ENCODE data around the gene PCNX3. TPM values are rescaled to one million over a fixed set of nuclear protein-coding genes. Genes with fewer than 3 reads are reported as not detected.

The PCNX3 gene
- total RNA-seq, 3 donors from 2014 or later (not counting 1 experiment from before 2014, with no cell fraction given) = 101 to 105 (median 102) TPM

DNA sequence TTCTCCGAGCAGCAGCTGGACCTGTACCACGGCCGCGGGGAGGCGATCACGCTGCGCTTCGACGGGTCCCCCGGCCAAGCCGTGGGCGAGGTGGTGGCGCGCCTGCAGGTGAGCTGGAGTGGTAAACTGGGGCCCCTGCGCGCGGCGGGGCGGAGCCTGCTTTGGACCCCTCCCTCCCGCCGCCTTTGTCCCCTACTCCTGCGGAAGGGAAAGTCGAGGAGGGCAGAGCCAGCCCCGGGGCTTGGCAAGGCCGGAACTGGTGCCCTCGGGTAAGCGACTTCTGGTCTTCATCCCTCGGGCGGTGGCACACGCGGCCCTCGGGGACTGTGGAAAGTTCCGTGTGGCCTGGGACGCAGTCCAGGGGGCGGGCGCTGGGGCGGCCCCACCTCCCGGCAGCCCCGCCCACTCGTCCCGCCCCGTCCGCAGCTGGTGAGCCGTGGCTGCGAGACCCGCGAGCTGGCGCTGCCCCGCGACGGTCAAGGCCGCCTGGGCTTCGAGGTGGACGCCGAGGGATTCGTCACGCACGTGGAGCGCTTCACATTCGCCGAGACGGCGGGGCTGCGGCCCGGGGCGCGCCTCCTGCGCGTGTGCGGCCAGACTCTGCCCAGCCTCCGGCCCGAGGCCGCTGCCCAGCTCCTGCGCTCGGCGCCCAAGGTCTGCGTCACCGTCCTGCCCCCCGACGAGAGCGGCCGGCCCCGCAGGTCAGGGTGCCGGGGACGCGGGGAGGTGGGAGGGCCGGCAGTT, 31.6 kb downstream of the PCNX3 start:
- peak in 1 of 3 donors; percentile 9 for ATAC-seq
- no peak for DNase-seq
- no peaks in the 10 kb centered on the region for H3K9me3 Mint-ChIP-seq

DNA sequence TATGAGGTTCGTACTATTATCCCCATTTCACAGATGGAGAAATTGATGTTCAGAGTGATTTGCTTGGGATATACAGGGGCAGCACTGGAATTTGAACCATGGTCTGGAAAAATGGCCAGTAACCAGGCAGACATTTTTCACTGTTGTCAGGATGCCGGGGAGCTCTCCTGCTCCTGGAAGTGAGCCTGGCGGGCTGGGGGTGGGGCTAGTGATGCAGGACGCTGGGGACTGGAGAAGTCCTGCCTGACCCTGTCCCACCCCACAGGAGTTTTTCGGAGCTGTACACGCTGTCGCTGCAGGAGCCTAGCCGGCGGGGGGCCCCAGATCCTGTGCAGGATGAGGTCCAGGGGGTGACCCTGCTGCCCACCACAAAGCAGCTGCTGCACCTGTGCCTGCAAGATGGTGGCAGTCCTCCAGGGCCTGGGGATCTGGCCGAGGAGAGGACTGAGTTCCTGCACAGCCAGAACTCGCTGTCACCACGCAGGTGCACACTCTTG, 33.5 kb downstream of the PCNX3 start:
- H3K4me3 ChIP-seq (ENCODE audit: low read length) = no peak overlapping the region
- no peaks in the 10 kb centered on the region for H3K27me3 Mint-ChIP-seq (ENCODE audit: low read depth in 2 of 2)
- peaks cover 53% of the 10 kb centered on the region for H3K4me1 ChIP-seq (ENCODE audit: control insufficient read depth, insufficient read depth, low read length)
- no peak for DNase-seq
- H3K9me3 Mint-ChIP-seq = no peaks in the 10 kb centered on the region
- peaks cover 40 to 57% of the 10 kb centered on the region in 2 donors for H3K4me1 Mint-ChIP-seq
- H3K4me3 Mint-ChIP-seq = no peak overlapping the region
- H3K36me3 ChIP-seq (ENCODE audit: control insufficient read depth, insufficient read depth, low read length) = peaks cover 67% of the 10 kb centered on the region
- no peaks in the 10 kb centered on the region for H3K36me3 Mint-ChIP-seq
- H3K27ac Mint-ChIP-seq = peak overlapping the region in 1 of 2 donors; percentile 99
- H3K27me3 ChIP-seq (ENCODE audit: control insufficient read depth, insufficient read depth, low read length) = no peaks in the 10 kb centered on the region
- ATAC-seq = no peak
- WGBS (ENCODE audit: insufficient coverage) = 94% methylated on average over 12 of the region's 12 CpGs
- no peak overlapping the region for H3K27ac ChIP-seq (ENCODE audit: low read length)
- TF ChIP-seq, protein P1, sequence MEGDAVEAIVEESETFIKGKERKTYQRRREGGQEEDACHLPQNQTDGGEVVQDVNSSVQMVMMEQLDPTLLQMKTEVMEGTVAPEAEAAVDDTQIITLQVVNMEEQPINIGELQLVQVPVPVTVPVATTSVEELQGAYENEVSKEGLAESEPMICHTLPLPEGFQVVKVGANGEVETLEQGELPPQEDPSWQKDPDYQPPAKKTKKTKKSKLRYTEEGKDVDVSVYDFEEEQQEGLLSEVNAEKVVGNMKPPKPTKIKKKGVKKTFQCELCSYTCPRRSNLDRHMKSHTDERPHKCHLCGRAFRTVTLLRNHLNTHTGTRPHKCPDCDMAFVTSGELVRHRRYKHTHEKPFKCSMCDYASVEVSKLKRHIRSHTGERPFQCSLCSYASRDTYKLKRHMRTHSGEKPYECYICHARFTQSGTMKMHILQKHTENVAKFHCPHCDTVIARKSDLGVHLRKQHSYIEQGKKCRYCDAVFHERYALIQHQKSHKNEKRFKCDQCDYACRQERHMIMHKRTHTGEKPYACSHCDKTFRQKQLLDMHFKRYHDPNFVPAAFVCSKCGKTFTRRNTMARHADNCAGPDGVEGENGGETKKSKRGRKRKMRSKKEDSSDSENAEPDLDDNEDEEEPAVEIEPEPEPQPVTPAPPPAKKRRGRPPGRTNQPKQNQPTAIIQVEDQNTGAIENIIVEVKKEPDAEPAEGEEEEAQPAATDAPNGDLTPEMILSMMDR (IDR thresholded peaks at IDR 0.05) = no peak
- intact Hi-C loops (cut with micrococcal nuclease) = no loop called here
- H3K9me3 ChIP-seq (ENCODE audit: control insufficient read depth, insufficient read depth, low read length) = no peaks in the 10 kb centered on the region

More for the DNA sequence above, 31.6 kb downstream of the PCNX3 start:
- WGBS (ENCODE audit: insufficient coverage) = 96% methylated on average over 87 of the region's 87 CpGs
- Histone ChIP-seq H3K4me1 (ENCODE audit: control insufficient read depth, insufficient read depth, low read length) (peaks cover 57% of the 10 kb centered on the region), H3K27ac (ENCODE audit: low read length) (no peak overlapping the region), H3K4me3 (ENCODE audit: low read length) (no peak overlapping the region), H3K27me3 (ENCODE audit: control insufficient read depth, insufficient read depth, low read length) (no peaks in the 10 kb centered on the region), H3K36me3 (ENCODE audit: control insufficient read depth, insufficient read depth, low read length) (peaks cover 82% of the 10 kb centered on the region), H3K9me3 (ENCODE audit: control insufficient read depth, insufficient read depth, low read length) (no peaks in the 10 kb centered on the region)
- no peaks in the 10 kb centered on the region for H3K27me3 Mint-ChIP-seq (ENCODE audit: low read depth in 2 of 2)
- H3K36me3 Mint-ChIP-seq = no peaks in the 10 kb centered on the region
- TF ChIP-seq, protein P1 (IDR thresholded peaks at IDR 0.05) = no peak
- peaks cover 32 to 50% of the 10 kb centered on the region in 2 donors for H3K4me1 Mint-ChIP-seq
- intact Hi-C loops (cut with micrococcal nuclease) = no loop called here
- no peak overlapping the region for H3K4me3 Mint-ChIP-seq
- H3K27ac Mint-ChIP-seq = peak overlapping the region; percentile 65 to 99

DNA sequence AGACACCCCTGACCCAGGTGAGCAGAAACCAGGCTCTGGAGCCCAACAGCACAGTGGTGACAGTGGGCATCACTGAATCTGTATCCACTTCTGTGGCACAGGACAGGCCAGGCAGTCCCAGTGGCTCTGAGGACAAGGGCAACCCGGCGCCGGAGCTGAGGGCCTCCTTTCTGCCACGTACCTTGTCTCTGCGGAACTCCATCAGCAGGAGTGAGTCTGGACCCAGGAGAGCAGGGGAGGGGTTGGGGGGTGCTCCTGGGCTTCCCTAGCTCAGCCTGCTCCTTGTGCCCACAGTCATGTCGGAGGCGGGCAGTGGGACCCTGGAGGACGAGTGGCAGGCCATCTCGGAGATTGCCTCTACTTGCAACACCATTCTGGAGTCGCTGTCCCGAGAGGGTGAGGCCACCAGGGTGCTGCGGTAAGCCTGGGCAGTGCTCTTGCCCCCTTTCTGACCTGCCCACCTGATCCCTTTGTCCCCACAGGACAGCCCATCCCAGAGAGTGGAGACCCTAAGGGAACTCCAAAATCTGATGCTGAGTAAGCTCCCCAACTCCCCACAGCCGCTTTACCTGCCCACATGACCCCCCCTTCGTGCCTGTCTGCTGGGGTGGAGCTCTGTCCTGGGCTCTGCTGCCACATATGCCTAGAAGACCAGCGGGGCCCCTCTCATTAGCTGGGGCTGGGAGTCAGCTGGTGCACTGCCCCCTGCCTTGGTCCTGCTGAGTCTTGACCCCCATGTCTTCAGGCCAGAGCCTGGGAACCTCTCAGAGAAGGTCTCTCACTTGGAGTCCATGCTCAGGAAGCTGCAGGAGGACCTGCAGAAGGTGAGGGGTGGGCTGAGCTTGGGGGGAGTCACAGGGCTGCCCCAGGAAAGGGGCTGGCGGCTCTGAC, 34.3 kb downstream of the PCNX3 start:
- TF ChIP-seq, protein P1 (IDR thresholded peaks at IDR 0.05) = no peak
- no peaks in the 10 kb centered on the region for H3K9me3 ChIP-seq (ENCODE audit: control insufficient read depth, insufficient read depth, low read length)
- H3K4me3 ChIP-seq (ENCODE audit: low read length) = no peak overlapping the region
- H3K4me1 ChIP-seq (ENCODE audit: control insufficient read depth, insufficient read depth, low read length) = peaks cover 50% of the 10 kb centered on the region
- ATAC-seq (no peak), DNase-seq (peak; percentile 16 to 27)
- Mint-ChIP-seq H3K27ac (peak overlapping the region; percentile 97 to 99), H3K27me3 (ENCODE audit: low read depth in 2 of 2) (no peaks in the 10 kb centered on the region), H3K9me3 (no peaks in the 10 kb centered on the region), H3K36me3 (peaks cover under 1% of the 10 kb centered on the region), H3K4me1 (peaks cover 40 to 54% of the 10 kb centered on the region in 2 donors), H3K4me3 (peak overlapping the region; percentile 45)
- intact Hi-C loops (cut with micrococcal nuclease) = loop anchor here (5.0 kb wide), 1 partner anchor 33 kb away; the partner anchor contains the start of gene PCNX3
- peaks cover 69% of the 10 kb centered on the region for H3K36me3 ChIP-seq (ENCODE audit: control insufficient read depth, insufficient read depth, low read length)
- 89% methylated on average over 16 of the region's 16 CpGs for WGBS (ENCODE audit: insufficient coverage)
- H3K27ac ChIP-seq (ENCODE audit: low read length) = peak overlapping the region; percentile 27
- no peaks in the 10 kb centered on the region for H3K27me3 ChIP-seq (ENCODE audit: control insufficient read depth, insufficient read depth, low read length)

Data from natural killer cell (primary cell).